ENCODE data around the gene CCDC175. TPM values are rescaled to one million over a fixed set of nuclear protein-coding genes. Genes with fewer than 3 reads are reported as not detected.

The CCDC175 gene
- total RNA-seq, 6 donors from 2014 or later = 0.14 TPM; not detected in 5

DNA sequence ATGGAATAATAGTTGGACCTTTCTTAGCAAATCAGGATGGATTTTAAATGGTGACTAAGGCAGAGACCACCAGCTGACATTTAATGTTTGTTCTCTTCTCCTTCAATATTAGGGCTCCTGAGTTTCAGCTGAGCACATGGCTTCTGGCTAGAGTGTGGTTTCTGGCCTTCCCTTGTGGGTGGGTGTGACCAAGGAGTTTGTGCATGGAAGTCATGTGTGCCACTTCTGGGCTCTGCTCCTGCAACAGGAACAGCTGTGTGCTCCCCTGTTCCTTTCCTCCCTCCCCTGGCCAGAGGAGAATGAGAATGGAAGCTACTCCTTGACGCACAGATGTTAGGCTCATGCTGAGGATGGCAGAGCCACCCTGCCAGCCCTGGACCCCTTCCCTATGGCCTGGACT lies 44.2 kb downstream of the CCDC175 start:
- no peaks in the 10 kb centered on the region for H3K4me1 ChIP-seq
- H3K4me3 ChIP-seq = no peak overlapping the region
- ATAC-seq (ENCODE audit: low FRiP score in 2 of 2) (no peak), DNase-seq (no peak)
- no peaks in the 10 kb centered on the region for H3K36me3 ChIP-seq
- TF ChIP-seq, protein P1, sequence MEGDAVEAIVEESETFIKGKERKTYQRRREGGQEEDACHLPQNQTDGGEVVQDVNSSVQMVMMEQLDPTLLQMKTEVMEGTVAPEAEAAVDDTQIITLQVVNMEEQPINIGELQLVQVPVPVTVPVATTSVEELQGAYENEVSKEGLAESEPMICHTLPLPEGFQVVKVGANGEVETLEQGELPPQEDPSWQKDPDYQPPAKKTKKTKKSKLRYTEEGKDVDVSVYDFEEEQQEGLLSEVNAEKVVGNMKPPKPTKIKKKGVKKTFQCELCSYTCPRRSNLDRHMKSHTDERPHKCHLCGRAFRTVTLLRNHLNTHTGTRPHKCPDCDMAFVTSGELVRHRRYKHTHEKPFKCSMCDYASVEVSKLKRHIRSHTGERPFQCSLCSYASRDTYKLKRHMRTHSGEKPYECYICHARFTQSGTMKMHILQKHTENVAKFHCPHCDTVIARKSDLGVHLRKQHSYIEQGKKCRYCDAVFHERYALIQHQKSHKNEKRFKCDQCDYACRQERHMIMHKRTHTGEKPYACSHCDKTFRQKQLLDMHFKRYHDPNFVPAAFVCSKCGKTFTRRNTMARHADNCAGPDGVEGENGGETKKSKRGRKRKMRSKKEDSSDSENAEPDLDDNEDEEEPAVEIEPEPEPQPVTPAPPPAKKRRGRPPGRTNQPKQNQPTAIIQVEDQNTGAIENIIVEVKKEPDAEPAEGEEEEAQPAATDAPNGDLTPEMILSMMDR (IDR thresholded peaks at IDR 0.05) = no peak
- TF ChIP-seq POLR2A (IDR thresholded peaks at IDR 0.05) (no peak), POLR2AphosphoS5 (IDR thresholded peaks at IDR 0.05) (no peak), EP300 (IDR thresholded peaks at IDR 0.05) (no peak)
- H3K27me3 ChIP-seq = no peaks in the 10 kb centered on the region
- peaks cover 0 to 4% (median 0%) of the 10 kb centered on the region in 4 donors for H3K9me3 ChIP-seq
- 86 to 100% methylated on average over 1 of the region's 1 CpG for WGBS, 2 donors
- H3K27ac ChIP-seq = no peak overlapping the region

- DNase-seq (no peak), ATAC-seq (ENCODE audit: low FRiP score in 2 of 2) (no peak)
- Histone ChIP-seq H3K36me3 (no peaks in the 10 kb centered on the region), H3K9me3 (peaks cover 0 to 4% (median 0%) of the 10 kb centered on the region in 4 donors), H3K4me3 (no peak overlapping the region), H3K27me3 (no peaks in the 10 kb centered on the region), H3K27ac (no peak overlapping the region), H3K4me1 (no peaks in the 10 kb centered on the region)
- TF ChIP-seq EP300 (IDR thresholded peaks at IDR 0.05) = no peak
- TF ChIP-seq POLR2AphosphoS5 (IDR thresholded peaks at IDR 0.05) = no peak
- no peak for TF ChIP-seq POLR2A (IDR thresholded peaks at IDR 0.05)
- TF ChIP-seq, protein P1 (IDR thresholded peaks at IDR 0.05) = no peak
These were observed 46.3 kb downstream of the CCDC175 start for GRCh38 chr14:59530349-59530748.

DNA sequence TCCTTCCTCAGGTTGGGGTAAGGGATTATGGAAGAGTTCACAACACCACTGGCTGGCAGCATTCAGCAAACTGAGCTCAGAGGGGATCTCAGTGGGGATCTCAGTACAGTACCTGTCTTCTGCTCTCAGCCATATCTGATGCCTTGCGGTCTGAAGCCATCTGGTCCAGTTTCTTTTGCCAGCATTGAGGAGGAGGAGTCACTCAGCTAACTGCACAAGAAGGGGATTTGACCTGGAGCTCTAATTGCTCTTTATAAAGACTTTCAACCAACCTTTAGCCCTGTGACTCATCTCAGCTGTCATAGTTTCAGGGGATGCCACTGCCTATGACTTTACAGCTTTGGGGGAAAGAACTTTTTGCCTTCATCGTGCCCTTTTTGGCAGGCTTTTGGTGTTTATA lies 47.4 kb downstream of the CCDC175 start:
- H3K4me1 ChIP-seq = no peaks in the 10 kb centered on the region
- peaks cover 0 to 4% (median 0%) of the 10 kb centered on the region in 4 donors for H3K9me3 ChIP-seq
- H3K4me3 ChIP-seq = no peak overlapping the region
- no peaks in the 10 kb centered on the region for H3K36me3 ChIP-seq
- TF ChIP-seq POLR2AphosphoS5 (IDR thresholded peaks at IDR 0.05) = no peak
- no peak for TF ChIP-seq POLR2A (IDR thresholded peaks at IDR 0.05)
- no peak for TF ChIP-seq EP300 (IDR thresholded peaks at IDR 0.05)
- TF ChIP-seq, protein P1 (IDR thresholded peaks at IDR 0.05) = no peak
- ATAC-seq (ENCODE audit: low FRiP score in 2 of 2) (no peak), DNase-seq (no peak)
- no peak overlapping the region for H3K27ac ChIP-seq
- no peaks in the 10 kb centered on the region for H3K27me3 ChIP-seq
- WGBS, 2 donors = 71 to 76% methylated on average over 2 of the region's 2 CpGs

DNA sequence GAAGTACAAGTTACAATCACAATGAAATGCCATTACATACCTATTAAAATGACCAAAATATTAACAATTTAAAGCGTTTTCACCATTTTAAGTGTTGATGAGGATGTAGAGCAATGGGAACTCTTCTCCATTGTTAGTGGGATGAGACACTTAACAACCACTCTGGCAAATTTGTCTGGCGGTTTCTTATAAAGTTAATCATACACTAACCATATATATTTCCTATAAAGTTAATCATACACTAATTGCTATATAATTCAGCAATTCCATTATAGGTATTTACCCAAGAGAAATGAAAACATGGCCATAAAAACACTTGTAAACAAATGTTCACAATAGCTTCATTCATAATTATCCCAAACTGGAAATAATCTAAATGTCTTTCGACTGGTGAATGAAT lies 56.4 kb downstream of the CCDC175 start:
- no peaks in the 10 kb centered on the region for H3K36me3 ChIP-seq
- H3K9me3 ChIP-seq = no peaks in the 10 kb centered on the region
- ATAC-seq (ENCODE audit: low FRiP score in 2 of 2) (no peak), DNase-seq (no peak)
- H3K27ac ChIP-seq = no peak overlapping the region
- H3K27me3 ChIP-seq = no peaks in the 10 kb centered on the region
- no peak for TF ChIP-seq POLR2A (IDR thresholded peaks at IDR 0.05)
- TF ChIP-seq EP300 (IDR thresholded peaks at IDR 0.05) = no peak
- TF ChIP-seq POLR2AphosphoS5 (IDR thresholded peaks at IDR 0.05) = no peak
- TF ChIP-seq, protein P1 (IDR thresholded peaks at IDR 0.05) = no peak
- H3K4me3 ChIP-seq = no peak overlapping the region
- no peaks in the 10 kb centered on the region for H3K4me1 ChIP-seq
- WGBS, 2 donors = 89 to 90% methylated on average over 3 of the region's 3 CpGs

DNA sequence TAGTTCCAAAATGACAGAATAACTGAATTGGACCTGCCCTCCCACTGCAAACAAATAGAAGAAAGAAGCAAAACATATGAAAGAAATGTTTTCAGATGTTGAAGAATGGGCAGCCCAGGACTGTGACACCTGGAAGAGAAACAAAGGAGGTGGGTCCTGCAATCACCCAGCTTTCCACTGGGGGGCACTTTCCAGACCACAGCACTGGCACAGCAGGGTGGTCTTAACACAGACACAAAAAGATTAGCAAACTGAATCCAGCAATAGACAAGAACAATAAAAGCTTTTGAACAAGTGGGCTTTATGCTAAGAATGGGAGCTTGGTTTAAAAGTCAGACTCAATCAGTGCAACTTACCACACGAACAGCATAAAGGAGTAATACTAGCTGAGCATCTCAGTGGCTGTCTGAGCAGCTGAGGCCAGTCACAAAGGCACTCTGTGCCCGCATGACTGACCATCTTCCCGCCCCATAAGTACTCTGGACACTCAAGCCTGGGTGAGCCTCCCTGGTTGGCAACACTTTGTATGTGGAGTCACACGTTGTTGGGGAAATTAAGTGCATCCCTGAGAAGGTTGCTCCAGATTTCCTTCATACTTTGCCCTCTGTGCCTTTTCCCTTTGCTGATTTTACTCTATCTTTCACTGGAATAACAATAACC lies 64.6 kb downstream of the CCDC175 start:
- Histone ChIP-seq H3K27ac (no peak overlapping the region), H3K9me3 (no peaks in the 10 kb centered on the region), H3K4me1 (no peaks in the 10 kb centered on the region), H3K4me3 (no peak overlapping the region), H3K27me3 (no peaks in the 10 kb centered on the region), H3K36me3 (no peaks in the 10 kb centered on the region)
- no peak for TF ChIP-seq POLR2A (IDR thresholded peaks at IDR 0.05)
- TF ChIP-seq, protein P1 (IDR thresholded peaks at IDR 0.05) = peak in 2 of 6 experiments; percentile 8 to 20
- DNase-seq = no peak
- ATAC-seq (ENCODE audit: low FRiP score in 2 of 2) = no peak
- 77% methylated on average over 3 to 4 of the region's 4 CpGs for WGBS, 2 donors

All from upper lobe of left lung (tissue), 6 donors.